GM12878 (cell line): ENCODE results near the gene COL23A1. TPM values are rescaled to one million over a fixed set of nuclear protein-coding genes. Genes with fewer than 3 reads are reported as not detected.

Source experiments
- ATAC-seq: fragments of 200-7000 bp; cut with Tn5 transposase; 3 replicates; pipeline ENCODE4 v1.9.1; 2020; ENCODE audit warnings: mild to moderate bottlenecking, moderate library complexity
- BruUV-seq: library from RNA; stranded (reverse); fragments of 400-500 nt; replicated peaks from 2 replicates; lab custom pipeline; 2021; lab: Mats Ljungman, UMichigan
- CTCF ChIA-PET: fragments of 300-600 bp; sonication (Branson Sonifier 250); formaldehyde crosslinking; extraction: SDS; loops from one replicate; lab custom pipeline; 2021; ENCODE audit warnings: inconsistent platforms; lab: Yijun Ruan, JAX
- POLR2A ChIA-PET: fragments of 350-600 bp; formaldehyde crosslinking; extraction: SDS; loops from one replicate; lab custom pipeline; 2021; ENCODE audit warnings: inconsistent platforms; lab: Charles Lee
- RAD21 ChIA-PET: fragments of 300-600 bp; sonication (Branson Sonifier 250); formaldehyde crosslinking; loops from one replicate; lab custom pipeline; 2023; ENCODE audit warnings: antibody characterized with exemption; ENCODE audit not compliant: unreplicated experiment; lab: Charles Lee
- SMC1A ChIA-PET: fragments of 300-600 bp; sonication (Branson Sonifier 250); formaldehyde crosslinking; loops from one replicate; lab custom pipeline; 2023; ENCODE audit not compliant: unreplicated experiment, uncharacterized antibody; lab: Charles Lee
- DNase-seq: peaks from one replicate; pipeline ENCODE4 v3.0.0-alpha.2; 2011; ENCODE audit warnings: low read depth, low spot score
- FAIRE-seq: peaks from 3 replicates; lab custom pipeline; 2011; peaks lifted over from hg19 to GRCh38; lab: Jason Lieb, UNC
- H2AFZ ChIP-seq: 2 replicates; pipeline ENCODE4 v1.6.0; 2011; ENCODE audit warnings: low read depth, low read length, control low read depth; ENCODE audit not compliant: control insufficient read depth
- H3K27ac ChIP-seq: 2 replicates; pipeline ENCODE4 v1.5.1; 2011; ENCODE audit warnings: control low read depth; ENCODE audit not compliant: control insufficient read depth, insufficient read depth
- H3K27me3 ChIP-seq, 2 experiments: replicated peaks in 1 of 2; 2 replicates each; pipeline versions ENCODE4 v1.6.0 to v1.6.1; 2011; ENCODE audit warnings: low read length in 1 of 2; ENCODE audit not compliant: control insufficient read depth in 2 of 2, insufficient read depth in 2 of 2
- H3K36me3 ChIP-seq, 2 experiments: 2 replicates each; pipeline ENCODE4 v1.5.1; 2011; ENCODE audit warnings: low read length in 1 of 2; ENCODE audit not compliant: control insufficient read depth in 2 of 2, insufficient read depth in 2 of 2
- H3K4me1 ChIP-seq: 2 replicates; pipeline ENCODE4 v1.6.1; 2011; ENCODE audit warnings: mild to moderate bottlenecking, low read length, moderate library complexity, mixed read lengths; ENCODE audit not compliant: control insufficient read depth, insufficient read depth
- H3K4me2 ChIP-seq: 2 replicates; pipeline ENCODE4 v1.6.0; 2011; ENCODE audit warnings: control low read depth; ENCODE audit not compliant: control insufficient read depth, insufficient read depth
- H3K4me3 ChIP-seq: fragments of 200-600 bp; sonication (generic); 2 replicates; pipeline ENCODE4 v1.5.1; 2016
- H3K79me2 ChIP-seq: 2 replicates; pipeline ENCODE4 v1.6.0; 2011; ENCODE audit warnings: low read length; ENCODE audit not compliant: control insufficient read depth, insufficient read depth
- H3K9ac ChIP-seq: 2 replicates; pipeline ENCODE4 v1.8.0; 2011; ENCODE audit warnings: low read length, control low read depth, mixed read lengths; ENCODE audit not compliant: control insufficient read depth, insufficient read depth
- H3K9me3 ChIP-seq: replicated peaks from 3 replicates; pipeline ENCODE4 v1.5.1; 2011; ENCODE audit warnings: mild to moderate bottlenecking, low read length; ENCODE audit not compliant: control insufficient read depth, insufficient read depth
- H4K20me1 ChIP-seq: 2 replicates; pipeline ENCODE4 v1.6.0; 2011; ENCODE audit not compliant: control insufficient read depth, insufficient read depth
- BRCA1 ChIP-seq: IDR thresholded peaks from 2 replicates; pipeline ENCODE4 v1.6.1; 2011; ENCODE audit warnings: low read depth, low read length, improper control_type of control experiment
- CREM ChIP-seq: IDR thresholded peaks from 2 replicates; pipeline ENCODE4 v1.6.1; 2014; ENCODE audit warnings: antibody characterized with exemption, low read depth
- EP300 ChIP-seq, 2 experiments: fragments of 150-350 bp in 1 of 2; IDR thresholded peaks; 2 replicates each; pipeline ENCODE4 v1.6.1; 2011 to 2012; ENCODE audit warnings: low read depth in 2 of 2, low read length in 2 of 2, borderline replicate concordance in 1 of 2, improper control_type of control experiment in 1 of 2, inconsistent platforms in 1 of 2; ENCODE audit not compliant: control insufficient read depth in 1 of 2
- HDGF ChIP-seq: fragments of 450-650 bp; IDR thresholded peaks from 2 replicates; pipeline ENCODE4 v1.6.1; 2016; ENCODE audit warnings: antibody characterized with exemption
- JUNB ChIP-seq: IDR thresholded peaks from 2 replicates; pipeline ENCODE4 v1.6.1; 2016; ENCODE audit warnings: antibody characterized with exemption, mild to moderate bottlenecking
- MEF2A ChIP-seq: IDR thresholded peaks from 2 replicates; pipeline ENCODE4 v1.6.1; 2011; ENCODE audit warnings: low read depth, mild to moderate bottlenecking, low read length, moderate library complexity; ENCODE audit not compliant: insufficient read depth
- NKRF ChIP-seq: fragments of 450-650 bp; conservative IDR thresholded peaks from 2 replicates; pipeline ENCODE4 v1.6.1; 2017; ENCODE audit warnings: mild to moderate bottlenecking, moderate library complexity
- RAD21 ChIP-seq: IDR thresholded peaks from 2 replicates; pipeline ENCODE4 v1.6.1; 2011; ENCODE audit warnings: mild to moderate bottlenecking, low read depth, low read length, moderate library complexity; ENCODE audit not compliant: insufficient read depth
- RB1 ChIP-seq: fragments of 450-650 bp; formaldehyde crosslinking; IDR thresholded peaks from 2 replicates; pipeline ENCODE4 v1.6.1; 2017; ENCODE audit warnings: mild to moderate bottlenecking, borderline replicate concordance
- SIX5 ChIP-seq: IDR thresholded peaks from 2 replicates; pipeline ENCODE4 v1.6.1; 2011; ENCODE audit warnings: mild to moderate bottlenecking, low read depth, low read length, moderate library complexity; ENCODE audit not compliant: severe bottlenecking
- SMC3 ChIP-seq: IDR thresholded peaks from 2 replicates; pipeline ENCODE4 v1.6.1; 2011; ENCODE audit warnings: low read length, improper control_type of control experiment, borderline replicate concordance
- SREBF2 ChIP-seq: IDR thresholded peaks from 2 replicates; pipeline ENCODE4 v1.6.1; 2012; ENCODE audit warnings: mild to moderate bottlenecking, low read length
- WGBS: methylation state at CpG from one replicate; pipeline ENCODE4 v1.1.6; 2016; ENCODE audit warnings: low lambda C conversion rate; ENCODE audit not compliant: insufficient replicate concordance, insufficient coverage; ENCODE audit errors: missing lambda C conversion rate; 5-methylcytosine and 5-hydroxymethylcytosine counted together
- in situ Hi-C: fragments of 300-500 bp; cut with MboI; formaldehyde crosslinking; loops from 9 replicates; pipeline ENCODE4 v1.14.3; 2018; ENCODE audit warnings: mixed read lengths
- intact Hi-C: fragments of 100-400 bp; cut with micrococcal nuclease; formaldehyde crosslinking; loops from one replicate; pipeline ENCODE4 v1.14.2; 2022; ENCODE audit not compliant: unreplicated experiment
- polyA plus RNA-seq, 11 experiments: library from polyadenylated mRNA; depleted of rRNA in 4 of 11; unstranded in 6 of 11; stranded (reverse) in 5 of 11; fragments of >200 nt; fragmentation: Nextera tagmentation in 4 of 11; fragmentation: Illumina TruSeq in 1 of 11; extraction: Ambion mirVana in 4 of 11; extraction: Trizol in 1 of 11; gene quantifications; 1 replicate in 1 of 11; 2 replicates in 10 of 11; pipeline versions ENCODE4 v1.2.1 to v1.2.3, GENCODE V29; 2011 to 2016; ENCODE audit warnings: inconsistent platforms in 2 of 11, missing spikeins in 2 of 11, low read depth in 1 of 11
- total RNA-seq, 4 experiments: library from RNA; depleted of rRNA in 3 of 4; stranded (reverse); fragments of >200 nt in 3 of 4; fragmentation: Illumina TruSeq in 1 of 4; extraction: Trizol in 1 of 4; gene quantifications; 2 replicates each; pipeline versions ENCODE4 v1.2.1 to v1.2.3, GENCODE V29; 2013 to 2021

The COL23A1 gene
- total and polyA plus RNA-seq, 10 of the 15 experiments (the other 5 are each of a cell fraction or from before 2014, with no cell fraction given): 0.03 to 0.83 (median 0.09) TPM; not detected in 5

- no peak overlapping the region for H2AFZ ChIP-seq
- TF ChIP-seq CREM (no peak), SIX5 (no peak), BRCA1 (no peak), HDGF (no peak), SREBF2 (no peak), SMC3 (no peak), EP300 (IDR thresholded peaks at IDR 0.05; ENCODE audit: borderline replicate concordance in 1 of 2, control insufficient read depth in 1 of 2, low read depth in 2 of 2, low read length in 2 of 2) (no peak), NKRF (no peak), MEF2A (no peak), JUNB (no peak), RAD21 (no peak), RB1 (no peak)
- H4K20me1 ChIP-seq: no peaks in the 10 kb centered on the region
- DNase-seq: no peak
- POLR2A ChIA-PET: no interaction called here
- 25% methylated on average over 11 of the region's 11 CpGs for WGBS
- no peak for ATAC-seq
- H3K4me3 ChIP-seq: no peak overlapping the region
- no TSS peak for BruUV-seq
- no peaks in the 10 kb centered on the region for H3K79me2 ChIP-seq
- CTCF ChIA-PET: no interaction called here
- intact Hi-C loops: no loop called here
- SMC1A ChIA-PET: no interaction called here
- no peaks in the 10 kb centered on the region; the same call in 2 of the 3 replicates for H3K9me3 ChIP-seq
- no peak for FAIRE-seq
- RAD21 ChIA-PET: no interaction called here
- no peak overlapping the region for H3K4me2 ChIP-seq
- in situ Hi-C loops: no loop called here
- no peak overlapping the region for H3K27ac ChIP-seq
- H3K27me3 ChIP-seq: no peaks in the 10 kb centered on the region
- H3K4me1 ChIP-seq: no peaks in the 10 kb centered on the region
- H3K9ac ChIP-seq: no peak overlapping the region
- no peaks in the 10 kb centered on the region for H3K36me3 ChIP-seq
Measured at GRCh38 chr5:178490935-178491652, 99.1 kb downstream of the COL23A1 start.
